ENCODE results near the gene NDOR1. TPM values are rescaled to one million over a fixed set of nuclear protein-coding genes. Genes with fewer than 3 reads are reported as not detected.

Gene NDOR1
- total and polyA plus RNA-seq, 7 donors: 1.5 to 6.3 (median 4.3) TPM

DNA sequence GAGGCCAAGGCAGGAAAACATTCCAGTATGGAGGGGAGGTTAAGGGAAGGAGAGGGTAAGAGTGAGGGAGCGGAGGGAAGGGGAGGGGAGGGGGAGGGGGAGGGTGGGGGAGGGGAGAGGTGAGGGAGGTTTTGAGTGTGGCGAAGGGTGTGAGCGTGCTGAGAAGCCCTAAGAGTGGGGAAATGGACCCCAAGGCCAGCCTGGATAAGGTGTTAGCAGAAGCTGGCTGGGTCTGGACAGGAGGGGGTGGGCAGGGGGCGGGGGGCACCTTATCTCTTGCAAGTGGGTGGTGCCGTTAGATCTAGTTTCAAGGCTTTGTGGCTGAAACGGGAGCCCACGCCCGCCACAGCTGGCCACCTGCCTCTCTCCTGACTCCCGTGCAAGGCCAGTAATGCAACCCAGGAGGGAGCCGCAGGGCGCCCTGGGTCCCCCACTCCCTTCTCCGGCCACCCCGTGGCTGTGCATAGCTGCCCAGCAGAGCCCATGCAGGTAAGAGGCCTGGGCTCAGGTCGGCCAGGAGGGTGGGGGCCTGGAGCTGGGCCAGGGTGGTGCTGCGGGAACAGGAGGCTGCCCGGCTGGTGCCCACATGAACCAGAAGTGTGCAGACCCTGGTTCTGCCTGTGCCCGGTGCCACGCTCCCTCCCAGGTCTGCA is 22.5 kb downstream of the NDOR1 start:
- Histone ChIP-seq H3K4me1 (peaks cover 5% of the 10 kb centered on the region), H3K27ac (no peak overlapping the region), H3K36me3 (ENCODE audit: insufficient read depth in 1 of 2, low read depth in 1 of 2) (no peaks in the 10 kb centered on the region), H3K9me3 (no peaks in the 10 kb centered on the region), H3K27me3 (ENCODE audit: insufficient read depth in 3 of 3, low read length in 2 of 3) (peaks cover 0 to 32% (median 7%) of the 10 kb centered on the region in 3 donors), H3K4me3 (no peak overlapping the region)
- no peak for DNase-seq
- intact Hi-C loops (cut with DNase I): loop anchor here (2.0 to 5.0 kb wide), 3 partner anchors 41 to 109 kb away; partner anchors contain the start of genes ANAPC2 (in 1 of the 2) and SSNA1 (in 1 of the 2)
- 28 to 36% (median 34%) methylated on average over 12 to 18 of the region's 18 CpGs for WGBS, 3 donors
- ATAC-seq: no peak
- TF ChIP-seq, protein P1, sequence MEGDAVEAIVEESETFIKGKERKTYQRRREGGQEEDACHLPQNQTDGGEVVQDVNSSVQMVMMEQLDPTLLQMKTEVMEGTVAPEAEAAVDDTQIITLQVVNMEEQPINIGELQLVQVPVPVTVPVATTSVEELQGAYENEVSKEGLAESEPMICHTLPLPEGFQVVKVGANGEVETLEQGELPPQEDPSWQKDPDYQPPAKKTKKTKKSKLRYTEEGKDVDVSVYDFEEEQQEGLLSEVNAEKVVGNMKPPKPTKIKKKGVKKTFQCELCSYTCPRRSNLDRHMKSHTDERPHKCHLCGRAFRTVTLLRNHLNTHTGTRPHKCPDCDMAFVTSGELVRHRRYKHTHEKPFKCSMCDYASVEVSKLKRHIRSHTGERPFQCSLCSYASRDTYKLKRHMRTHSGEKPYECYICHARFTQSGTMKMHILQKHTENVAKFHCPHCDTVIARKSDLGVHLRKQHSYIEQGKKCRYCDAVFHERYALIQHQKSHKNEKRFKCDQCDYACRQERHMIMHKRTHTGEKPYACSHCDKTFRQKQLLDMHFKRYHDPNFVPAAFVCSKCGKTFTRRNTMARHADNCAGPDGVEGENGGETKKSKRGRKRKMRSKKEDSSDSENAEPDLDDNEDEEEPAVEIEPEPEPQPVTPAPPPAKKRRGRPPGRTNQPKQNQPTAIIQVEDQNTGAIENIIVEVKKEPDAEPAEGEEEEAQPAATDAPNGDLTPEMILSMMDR (IDR thresholded peaks at IDR 0.05): no peak

DNA sequence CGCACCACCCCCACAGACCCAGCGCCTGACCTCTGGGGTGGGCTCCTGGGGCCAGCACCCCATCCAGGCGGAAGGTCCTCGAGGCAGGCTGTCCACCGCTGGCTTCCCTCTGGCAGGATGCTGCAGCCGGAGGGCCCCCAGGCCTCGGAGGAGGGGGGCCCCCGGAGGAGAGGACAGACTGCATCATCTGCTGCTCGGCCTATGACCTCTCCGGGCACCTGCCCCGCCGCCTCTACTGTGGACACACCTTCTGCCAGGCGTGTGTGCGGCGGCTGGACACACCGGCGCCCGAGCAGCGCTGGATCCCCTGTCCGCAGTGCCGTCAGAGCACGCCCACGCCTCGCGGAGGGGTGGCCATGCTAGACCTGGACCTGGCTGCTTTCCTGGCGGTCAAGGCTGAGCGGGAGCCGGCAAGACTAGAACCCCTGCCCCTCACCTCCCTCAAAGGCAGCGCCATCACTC is 23.0 kb downstream of the NDOR1 start:
- 60 to 64% (median 61%) methylated on average over 18 to 29 of the region's 29 CpGs for WGBS, 3 donors
- Histone ChIP-seq H3K9me3 (no peaks in the 10 kb centered on the region), H3K4me3 (no peak overlapping the region), H3K36me3 (ENCODE audit: insufficient read depth in 1 of 2, low read depth in 1 of 2) (no peaks in the 10 kb centered on the region), H3K27ac (no peak overlapping the region), H3K27me3 (ENCODE audit: insufficient read depth in 3 of 3, low read length in 2 of 3) (peaks cover 0 to 32% (median 7%) of the 10 kb centered on the region in 3 donors), H3K4me1 (peaks cover 4% of the 10 kb centered on the region)
- DNase-seq (no peak), ATAC-seq (no peak)
- TF ChIP-seq, protein P1 (IDR thresholded peaks at IDR 0.05): no peak
- intact Hi-C loops (cut with DNase I): loop anchor here in 1 of 2 donors (5.0 kb wide), 1 partner anchor 41 kb away; the partner anchor contains the start of genes ANAPC2 and SSNA1

DNA sequence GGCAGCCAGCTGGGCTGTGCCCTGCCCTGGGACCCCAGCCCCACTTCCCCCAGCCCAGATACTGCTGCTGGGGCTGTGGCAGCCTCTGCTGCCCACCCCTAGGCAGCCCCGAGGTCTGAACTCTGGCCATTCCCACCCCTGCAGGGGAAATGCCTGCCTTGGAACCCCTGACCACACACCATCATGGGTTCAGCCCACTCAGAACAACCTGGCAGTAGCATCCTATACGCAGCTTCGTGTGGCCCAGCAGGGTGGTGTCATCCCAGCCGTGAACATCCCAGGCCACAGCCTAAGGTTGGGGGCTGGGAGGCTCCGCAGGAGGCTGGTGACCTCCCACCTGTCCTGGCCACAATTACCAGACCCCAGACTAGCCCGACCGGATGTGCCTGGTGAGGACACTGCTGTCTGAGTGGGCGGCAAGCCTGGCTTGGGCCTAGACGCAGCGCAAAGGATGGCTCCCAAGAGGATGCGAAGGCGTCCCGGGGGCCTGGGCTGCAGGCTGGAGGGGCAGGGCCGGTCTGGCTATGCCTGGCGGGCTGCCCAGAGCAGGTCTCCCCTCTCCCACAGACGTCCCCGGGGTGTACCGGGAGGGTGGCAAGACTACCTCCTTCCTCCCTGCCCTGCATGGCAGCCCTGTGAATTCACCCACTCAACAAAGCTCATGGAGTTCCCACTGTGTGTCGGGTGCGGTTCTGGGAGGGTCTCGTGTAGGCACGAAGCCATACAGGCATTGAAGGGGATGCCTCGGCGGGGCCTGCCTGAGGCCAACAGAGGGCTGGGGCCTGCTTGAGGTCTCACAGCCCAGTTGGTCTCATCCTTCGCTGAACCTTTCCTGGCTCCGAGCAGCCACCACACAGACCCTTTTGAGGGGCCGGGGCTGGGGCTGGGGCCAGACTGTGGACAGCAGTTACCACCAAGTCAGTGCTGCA is 23.7 kb downstream of the NDOR1 start:
- DNase-seq: no peak
- ATAC-seq: no peak
- H3K4me3 ChIP-seq: no peak overlapping the region
- intact Hi-C loops (cut with DNase I): loop anchor here in 1 of 2 donors (5.0 kb wide), 1 partner anchor 42 kb away; the partner anchor contains the start of genes ANAPC2 and SSNA1
- no peaks in the 10 kb centered on the region for H3K9me3 ChIP-seq
- peaks cover 0 to 32% (median 8%) of the 10 kb centered on the region in 3 donors for H3K27me3 ChIP-seq (ENCODE audit: insufficient read depth in 3 of 3, low read length in 2 of 3)
- H3K4me1 ChIP-seq: peaks cover under 1% of the 10 kb centered on the region
- 55 to 60% (median 57%) methylated on average over 26 to 27 of the region's 27 CpGs for WGBS, 3 donors
- TF ChIP-seq, protein P1 (IDR thresholded peaks at IDR 0.05): no peak
- no peak overlapping the region for H3K27ac ChIP-seq
- H3K36me3 ChIP-seq (ENCODE audit: insufficient read depth in 1 of 2, low read depth in 1 of 2): no peaks in the 10 kb centered on the region

DNA sequence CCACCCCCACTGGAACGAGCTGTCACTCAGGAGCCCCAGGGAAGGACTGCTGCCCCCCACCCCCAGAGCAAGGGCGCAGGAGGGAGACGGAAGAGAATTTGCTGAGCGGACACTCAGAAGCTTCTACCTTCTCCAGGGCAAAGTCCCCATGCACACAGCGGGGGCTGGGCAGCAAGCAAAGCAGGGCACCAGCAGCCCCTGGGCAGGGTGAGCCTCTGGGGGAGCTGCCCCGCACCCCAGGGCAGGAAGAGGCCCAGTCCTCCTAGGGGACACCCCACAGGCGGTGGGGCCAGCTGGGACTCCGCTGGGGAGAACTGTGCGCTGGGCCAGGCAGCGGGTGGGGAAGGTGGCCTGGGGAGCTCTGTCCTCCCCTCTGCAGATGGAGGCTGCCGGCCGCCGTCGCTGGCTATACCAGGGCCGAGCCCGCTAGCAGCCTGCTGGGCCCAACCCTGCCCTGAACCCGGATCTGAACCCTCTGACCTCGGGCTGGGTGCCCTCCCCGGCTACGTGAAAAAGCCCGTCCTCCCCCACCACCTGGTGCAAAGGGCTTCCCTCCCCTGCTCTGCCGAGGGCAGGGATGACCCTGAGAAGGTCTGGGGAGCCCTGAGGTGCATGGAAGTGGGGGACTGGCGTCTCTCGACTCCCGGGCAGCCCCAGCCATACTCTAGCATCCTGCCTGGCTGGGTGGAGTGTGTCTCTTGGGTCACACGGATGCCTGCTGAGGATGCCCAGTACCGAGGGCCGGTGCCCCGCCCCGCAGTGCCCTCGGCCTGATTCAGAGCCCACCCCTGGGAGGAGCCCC is 24.6 kb downstream of the NDOR1 start:
- Histone ChIP-seq H3K27me3 (ENCODE audit: insufficient read depth in 3 of 3, low read length in 2 of 3) (peaks cover 0 to 32% (median 15%) of the 10 kb centered on the region in 3 donors), H3K4me3 (no peak overlapping the region), H3K36me3 (ENCODE audit: insufficient read depth in 1 of 2, low read depth in 1 of 2) (no peaks in the 10 kb centered on the region), H3K4me1 (no peaks in the 10 kb centered on the region), H3K27ac (no peak overlapping the region), H3K9me3 (no peaks in the 10 kb centered on the region)
- ATAC-seq (no peak), DNase-seq (no peak)
- TF ChIP-seq, protein P1 (IDR thresholded peaks at IDR 0.05): no peak
- intact Hi-C loops (cut with DNase I): loop anchor here in 1 of 2 donors (5.0 kb wide), 1 partner anchor 43 kb away; the partner anchor contains the start of genes ANAPC2 and SSNA1
- 50 to 52% (median 52%) methylated on average over 25 to 31 of the region's 31 CpGs for WGBS, 3 donors
